Measurements from ENCODE around the gene CAD.

- no peak for TF ChIP-seq GATA2 (IDR thresholded peaks at IDR 0.05; ENCODE audit: low read depth, low read length)
- no peak for TF ChIP-seq GATA3 (IDR thresholded peaks at IDR 0.05; ENCODE audit: low read depth, low read length)
Measured at GRCh38 chr2:27285481-27285880, 68.3 kb downstream of the CAD start.

All from SH-SY5Y (cell line).